Neutrophil (primary cell): ENCODE data around the gene UXS1.

Source experiments
- H3K27ac ChIP-seq: fragments of 200-600 bp; sonication (generic); 2 replicates; pipeline ENCODE4 v1.5.1; 2016; ENCODE audit warnings: mild to moderate bottlenecking, moderate library complexity
- H3K27me3 ChIP-seq: fragments of 200-600 bp; sonication (generic); 2 replicates; pipeline ENCODE4 v1.6.0; 2016; ENCODE audit warnings: mild to moderate bottlenecking
- H3K36me3 ChIP-seq: fragments of 200-600 bp; sonication (generic); 2 replicates; pipeline ENCODE4 v1.5.1; 2017
- H3K4me1 ChIP-seq, 2 experiments: fragments of 200-600 bp in 1 of 2; sonication (generic) in 1 of 2; 1 replicate in 1 of 2; 2 replicates in 1 of 2; pipeline versions ENCODE4 v1.5.1 to v1.6.1; 2013 to 2016; ENCODE audit warnings: low read depth in 1 of 2, low read length in 1 of 2, mild to moderate bottlenecking in 1 of 2, moderate library complexity in 1 of 2; ENCODE audit not compliant: control insufficient read depth in 1 of 2, insufficient read depth in 1 of 2
- H3K4me3 ChIP-seq, 2 experiments: fragments of 200-600 bp in 1 of 2; sonication (generic) in 1 of 2; 1 replicate in 1 of 2; 2 replicates in 1 of 2; pipeline ENCODE4 v1.5.1; 2013 to 2016; ENCODE audit warnings: low read depth in 1 of 2, low read length in 1 of 2, mild to moderate bottlenecking in 1 of 2, moderate library complexity in 1 of 2
- H3K9me3 ChIP-seq: fragments of 200-600 bp; sonication (generic); 2 replicates; pipeline ENCODE4 v1.5.1; 2016
- TF ChIP-seq, protein P1 (sequence below): fragments of 200-600 bp; sonication (generic); IDR thresholded peaks from 2 replicates; pipeline ENCODE4 v1.5.1; 2016; ENCODE audit warnings: antibody characterized with exemption

Gene UXS1

GRCh38 chr2:106130251-106130998 lies 63.7 kb downstream of the UXS1 start:
- peak overlapping the region in 1 of 2 experiments; percentile 42 for H3K4me3 ChIP-seq
- H3K36me3 ChIP-seq = peaks cover 26% of the 10 kb centered on the region
- H3K27ac ChIP-seq = no peak overlapping the region
- no peaks in the 10 kb centered on the region for H3K27me3 ChIP-seq
- H3K9me3 ChIP-seq = no peaks in the 10 kb centered on the region
- H3K4me1 ChIP-seq = peaks cover 0 to 5% of the 10 kb centered on the region in 2 experiments
- TF ChIP-seq, protein P1, sequence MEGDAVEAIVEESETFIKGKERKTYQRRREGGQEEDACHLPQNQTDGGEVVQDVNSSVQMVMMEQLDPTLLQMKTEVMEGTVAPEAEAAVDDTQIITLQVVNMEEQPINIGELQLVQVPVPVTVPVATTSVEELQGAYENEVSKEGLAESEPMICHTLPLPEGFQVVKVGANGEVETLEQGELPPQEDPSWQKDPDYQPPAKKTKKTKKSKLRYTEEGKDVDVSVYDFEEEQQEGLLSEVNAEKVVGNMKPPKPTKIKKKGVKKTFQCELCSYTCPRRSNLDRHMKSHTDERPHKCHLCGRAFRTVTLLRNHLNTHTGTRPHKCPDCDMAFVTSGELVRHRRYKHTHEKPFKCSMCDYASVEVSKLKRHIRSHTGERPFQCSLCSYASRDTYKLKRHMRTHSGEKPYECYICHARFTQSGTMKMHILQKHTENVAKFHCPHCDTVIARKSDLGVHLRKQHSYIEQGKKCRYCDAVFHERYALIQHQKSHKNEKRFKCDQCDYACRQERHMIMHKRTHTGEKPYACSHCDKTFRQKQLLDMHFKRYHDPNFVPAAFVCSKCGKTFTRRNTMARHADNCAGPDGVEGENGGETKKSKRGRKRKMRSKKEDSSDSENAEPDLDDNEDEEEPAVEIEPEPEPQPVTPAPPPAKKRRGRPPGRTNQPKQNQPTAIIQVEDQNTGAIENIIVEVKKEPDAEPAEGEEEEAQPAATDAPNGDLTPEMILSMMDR = no peak

GRCh38 chr2:106129592-106129991 lies 64.5 kb downstream of the UXS1 start:
- Histone ChIP-seq H3K9me3 (no peaks in the 10 kb centered on the region), H3K4me3 (no peak overlapping the region), H3K27ac (no peak overlapping the region), H3K27me3 (no peaks in the 10 kb centered on the region), H3K36me3 (peaks cover 33% of the 10 kb centered on the region), H3K4me1 (peaks cover 0 to 5% of the 10 kb centered on the region in 2 experiments)
- TF ChIP-seq, protein P1 = no peak

DNA sequence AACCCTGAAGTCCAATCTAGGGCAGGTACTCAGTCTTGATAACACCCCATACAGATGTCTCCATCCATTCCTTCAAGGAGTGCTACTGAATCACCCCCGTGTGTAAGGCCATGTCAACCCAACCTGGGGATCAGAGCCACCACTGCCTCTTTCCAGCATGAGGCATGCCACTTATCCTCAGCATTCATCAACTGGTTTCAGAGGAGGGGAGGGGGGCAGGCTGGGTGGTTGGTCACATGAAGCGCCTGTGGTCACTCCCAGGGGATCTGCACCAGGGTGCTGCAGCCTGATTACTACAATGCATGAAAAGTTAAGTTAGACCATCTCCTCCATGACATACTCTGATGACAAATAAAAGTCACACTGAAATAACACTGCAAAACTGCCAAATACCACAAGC lies 65.0 kb downstream of the UXS1 start:
- no peak overlapping the region for H3K4me3 ChIP-seq
- H3K36me3 ChIP-seq = peaks cover 33% of the 10 kb centered on the region
- TF ChIP-seq, protein P1 = no peak
- H3K27ac ChIP-seq = no peak overlapping the region
- no peaks in the 10 kb centered on the region for H3K27me3 ChIP-seq
- H3K4me1 ChIP-seq = peaks cover 0 to 5% of the 10 kb centered on the region in 2 experiments
- H3K9me3 ChIP-seq = no peaks in the 10 kb centered on the region

DNA sequence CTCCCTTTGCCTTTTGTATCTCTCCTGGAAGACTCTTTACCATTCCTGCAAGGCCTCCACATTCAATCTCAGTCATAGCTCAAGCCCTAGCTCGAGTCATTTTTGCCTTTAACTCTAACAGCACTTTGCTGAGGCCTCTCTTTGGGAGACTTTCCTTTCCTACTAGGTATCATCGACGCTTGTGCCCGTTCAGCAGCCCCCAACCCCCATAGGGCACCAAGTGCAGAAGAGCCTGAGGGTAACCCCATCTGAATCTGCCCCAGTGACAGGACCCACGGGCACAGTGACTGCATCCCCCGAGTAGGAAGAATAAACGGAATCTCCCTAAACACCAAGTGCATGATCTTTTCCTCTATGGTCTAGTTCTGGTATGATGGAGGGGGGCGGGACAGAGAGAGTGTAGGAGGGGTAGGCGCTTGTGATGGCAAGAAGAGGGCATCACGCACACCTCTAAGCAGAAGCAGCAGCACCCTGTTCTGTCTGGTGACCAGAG lies 66.3 kb downstream of the UXS1 start:
- peaks cover 36% of the 10 kb centered on the region for H3K36me3 ChIP-seq
- TF ChIP-seq, protein P1 = no peak

DNA sequence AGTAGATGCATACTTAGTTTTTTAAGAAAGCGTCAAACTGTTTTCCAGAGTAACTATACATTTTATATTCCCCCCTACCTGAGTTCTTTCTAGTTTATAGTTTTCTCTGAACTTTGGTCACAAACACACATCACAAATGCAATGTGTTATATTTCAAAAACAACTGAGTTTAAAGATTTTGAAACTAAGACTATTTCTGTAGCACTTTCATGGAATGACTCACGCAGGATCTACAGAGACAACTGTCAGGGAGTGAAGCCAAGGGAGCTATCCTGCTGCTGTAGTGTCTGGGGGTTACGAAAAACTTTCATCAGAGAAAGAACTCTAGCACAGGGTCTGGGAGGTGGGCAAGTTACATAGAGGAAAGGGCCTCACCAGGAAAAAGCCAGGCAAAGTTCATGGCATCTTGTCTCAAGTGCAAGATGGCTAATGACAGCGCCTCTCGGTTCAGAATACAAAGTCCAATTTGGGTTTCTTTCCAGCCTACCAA lies 66.8 kb downstream of the UXS1 start:
- Histone ChIP-seq H3K9me3 (no peaks in the 10 kb centered on the region), H3K27me3 (no peaks in the 10 kb centered on the region), H3K4me3 (no peak overlapping the region), H3K27ac (no peak overlapping the region), H3K4me1 (peaks cover 0 to 5% of the 10 kb centered on the region in 2 experiments), H3K36me3 (peaks cover 38% of the 10 kb centered on the region)
- TF ChIP-seq, protein P1 = no peak

More for the DNA sequence above, 66.3 kb downstream of the UXS1 start:
- peaks cover 0 to 5% of the 10 kb centered on the region in 2 experiments for H3K4me1 ChIP-seq
- H3K27ac ChIP-seq = no peak overlapping the region
- no peaks in the 10 kb centered on the region for H3K9me3 ChIP-seq
- no peaks in the 10 kb centered on the region for H3K27me3 ChIP-seq
- no peak overlapping the region for H3K4me3 ChIP-seq
